GM12878 (cell line): ENCODE results near the gene TUBA8. TPM values are rescaled to one million over a fixed set of nuclear protein-coding genes. Genes with fewer than 3 reads are reported as not detected.

Experiments
- ATAC-seq: fragments of 200-7000 bp; cut with Tn5 transposase; 3 replicates; pipeline ENCODE4 v1.9.1; 2020; ENCODE audit warnings: mild to moderate bottlenecking, moderate library complexity
- BruUV-seq: library from RNA; stranded (reverse); fragments of 400-500 nt; replicated peaks from 2 replicates; lab custom pipeline; 2021; lab: Mats Ljungman, UMichigan
- CTCF ChIA-PET: fragments of 300-600 bp; sonication (Branson Sonifier 250); formaldehyde crosslinking; extraction: SDS; loops from one replicate; lab custom pipeline; 2021; ENCODE audit warnings: inconsistent platforms; lab: Yijun Ruan, JAX
- POLR2A ChIA-PET: fragments of 350-600 bp; formaldehyde crosslinking; extraction: SDS; loops from one replicate; lab custom pipeline; 2021; ENCODE audit warnings: inconsistent platforms; lab: Charles Lee
- RAD21 ChIA-PET: fragments of 300-600 bp; sonication (Branson Sonifier 250); formaldehyde crosslinking; loops from one replicate; lab custom pipeline; 2023; ENCODE audit warnings: antibody characterized with exemption; ENCODE audit not compliant: unreplicated experiment; lab: Charles Lee
- SMC1A ChIA-PET: fragments of 300-600 bp; sonication (Branson Sonifier 250); formaldehyde crosslinking; loops from one replicate; lab custom pipeline; 2023; ENCODE audit not compliant: unreplicated experiment, uncharacterized antibody; lab: Charles Lee
- DNase-seq: peaks from one replicate; pipeline ENCODE4 v3.0.0-alpha.2; 2011; ENCODE audit warnings: low read depth, low spot score
- FAIRE-seq: peaks from 3 replicates; lab custom pipeline; 2011; peaks lifted over from hg19 to GRCh38; lab: Jason Lieb, UNC
- H2AFZ ChIP-seq: 2 replicates; pipeline ENCODE4 v1.6.0; 2011; ENCODE audit warnings: low read depth, low read length, control low read depth; ENCODE audit not compliant: control insufficient read depth
- H3K27ac ChIP-seq: 2 replicates; pipeline ENCODE4 v1.5.1; 2011; ENCODE audit warnings: control low read depth; ENCODE audit not compliant: control insufficient read depth, insufficient read depth
- H3K27me3 ChIP-seq, 2 experiments: replicated peaks in 1 of 2; 2 replicates each; pipeline versions ENCODE4 v1.6.0 to v1.6.1; 2011; ENCODE audit warnings: low read length in 1 of 2; ENCODE audit not compliant: control insufficient read depth in 2 of 2, insufficient read depth in 2 of 2
- H3K36me3 ChIP-seq, 2 experiments: 2 replicates each; pipeline ENCODE4 v1.5.1; 2011; ENCODE audit warnings: low read length in 1 of 2; ENCODE audit not compliant: control insufficient read depth in 2 of 2, insufficient read depth in 2 of 2
- H3K4me1 ChIP-seq: 2 replicates; pipeline ENCODE4 v1.6.1; 2011; ENCODE audit warnings: mild to moderate bottlenecking, low read length, moderate library complexity, mixed read lengths; ENCODE audit not compliant: control insufficient read depth, insufficient read depth
- H3K4me2 ChIP-seq: 2 replicates; pipeline ENCODE4 v1.6.0; 2011; ENCODE audit warnings: control low read depth; ENCODE audit not compliant: control insufficient read depth, insufficient read depth
- H3K4me3 ChIP-seq: fragments of 200-600 bp; sonication (generic); 2 replicates; pipeline ENCODE4 v1.5.1; 2016
- H3K79me2 ChIP-seq: 2 replicates; pipeline ENCODE4 v1.6.0; 2011; ENCODE audit warnings: low read length; ENCODE audit not compliant: control insufficient read depth, insufficient read depth
- H3K9ac ChIP-seq: 2 replicates; pipeline ENCODE4 v1.8.0; 2011; ENCODE audit warnings: low read length, control low read depth, mixed read lengths; ENCODE audit not compliant: control insufficient read depth, insufficient read depth
- H3K9me3 ChIP-seq: replicated peaks from 3 replicates; pipeline ENCODE4 v1.5.1; 2011; ENCODE audit warnings: mild to moderate bottlenecking, low read length; ENCODE audit not compliant: control insufficient read depth, insufficient read depth
- H4K20me1 ChIP-seq: 2 replicates; pipeline ENCODE4 v1.6.0; 2011; ENCODE audit not compliant: control insufficient read depth, insufficient read depth
- CEBPB ChIP-seq, 2 experiments: fragments of 150-350 bp in 1 of 2; IDR thresholded peaks; 2 replicates each; pipeline ENCODE4 v1.6.1; 2012 to 2014; ENCODE audit warnings: low read depth in 2 of 2, low read length in 2 of 2, borderline replicate concordance in 1 of 2, inconsistent platforms in 1 of 2
- ETV6 ChIP-seq, 2 experiments: fragments of 450-650 bp in 1 of 2; IDR thresholded peaks in 1 of 2; conservative IDR thresholded peaks in 1 of 2; 2 replicates each; pipeline ENCODE4 v1.6.1; 2014; ENCODE audit warnings: antibody characterized with exemption in 1 of 2, borderline replicate concordance in 1 of 2, low read depth in 1 of 2, mild to moderate bottlenecking in 1 of 2, moderate library complexity in 1 of 2
- IKZF1 ChIP-seq: fragments of 450-650 bp; conservative IDR thresholded peaks from 2 replicates; pipeline ENCODE4 v1.6.1; 2017; ENCODE audit warnings: antibody characterized with exemption, mild to moderate bottlenecking
- MLLT1 ChIP-seq: fragments of 450-650 bp; IDR thresholded peaks from 2 replicates; pipeline ENCODE4 v1.6.1; 2016; ENCODE audit warnings: mild to moderate bottlenecking
- NRF1 ChIP-seq: conservative IDR thresholded peaks from 2 replicates; pipeline ENCODE4 v1.6.1; 2011; ENCODE audit warnings: mild to moderate bottlenecking, low read depth, low read length, improper control_type of control experiment
- PRDM15 ChIP-seq: fragments of 450-650 bp; formaldehyde crosslinking; IDR thresholded peaks from 2 replicates; pipeline ENCODE4 v1.4.0; 2020; ENCODE audit warnings: mild to moderate bottlenecking, moderate library complexity
- RBBP5 ChIP-seq: fragments of 200-600 bp; sonication (generic); conservative IDR thresholded peaks from 2 replicates; pipeline ENCODE4 v1.6.1; 2016
- SMAD1 ChIP-seq: fragments of 450-650 bp; IDR thresholded peaks from 2 replicates; pipeline ENCODE4 v1.6.1; 2018; ENCODE audit warnings: mild to moderate bottlenecking, low read depth; ENCODE audit not compliant: partially characterized antibody
- SRF ChIP-seq, 2 experiments: IDR thresholded peaks; 2 replicates each; pipeline ENCODE4 v1.6.1; 2011; ENCODE audit warnings: low read depth in 2 of 2, low read length in 2 of 2, mild to moderate bottlenecking in 1 of 2, moderate library complexity in 1 of 2
- STAT3 ChIP-seq: IDR thresholded peaks from 2 replicates; pipeline ENCODE4 v1.6.1; 2011; ENCODE audit warnings: low read depth, low read length, improper control_type of control experiment
- USF2 ChIP-seq: IDR thresholded peaks from 2 replicates; pipeline ENCODE4 v1.6.1; 2011; ENCODE audit warnings: low read depth, low read length, improper control_type of control experiment, borderline replicate concordance
- ZNF207 ChIP-seq: fragments of 450-650 bp; IDR thresholded peaks from 2 replicates; pipeline ENCODE4 v1.6.1; 2014; ENCODE audit warnings: antibody characterized with exemption, mild to moderate bottlenecking, borderline replicate concordance
- ZZZ3 ChIP-seq: IDR thresholded peaks from 2 replicates; pipeline ENCODE4 v1.6.1; 2011; ENCODE audit warnings: low read depth; ENCODE audit not compliant: control insufficient read depth, insufficient read length
- WGBS: methylation state at CpG from one replicate; pipeline ENCODE4 v1.1.6; 2016; ENCODE audit warnings: low lambda C conversion rate; ENCODE audit not compliant: insufficient replicate concordance, insufficient coverage; ENCODE audit errors: missing lambda C conversion rate; 5-methylcytosine and 5-hydroxymethylcytosine counted together
- in situ Hi-C: fragments of 300-500 bp; cut with MboI; formaldehyde crosslinking; loops from 9 replicates; pipeline ENCODE4 v1.14.3; 2018; ENCODE audit warnings: mixed read lengths
- intact Hi-C: fragments of 100-400 bp; cut with micrococcal nuclease; formaldehyde crosslinking; loops from one replicate; pipeline ENCODE4 v1.14.2; 2022; ENCODE audit not compliant: unreplicated experiment
- polyA plus RNA-seq, 11 experiments: library from polyadenylated mRNA; depleted of rRNA in 4 of 11; unstranded in 6 of 11; stranded (reverse) in 5 of 11; fragments of >200 nt; fragmentation: Nextera tagmentation in 4 of 11; fragmentation: Illumina TruSeq in 1 of 11; extraction: Ambion mirVana in 4 of 11; extraction: Trizol in 1 of 11; gene quantifications; 1 replicate in 1 of 11; 2 replicates in 10 of 11; pipeline versions ENCODE4 v1.2.1 to v1.2.3, GENCODE V29; 2011 to 2016; ENCODE audit warnings: inconsistent platforms in 2 of 11, missing spikeins in 2 of 11, low read depth in 1 of 11
- total RNA-seq, 4 experiments: library from RNA; depleted of rRNA in 3 of 4; stranded (reverse); fragments of >200 nt in 3 of 4; fragmentation: Illumina TruSeq in 1 of 4; extraction: Trizol in 1 of 4; gene quantifications; 2 replicates each; pipeline versions ENCODE4 v1.2.1 to v1.2.3, GENCODE V29; 2013 to 2021
- TF ChIP-seq, protein P1 (sequence below): fragments of 450-650 bp; IDR thresholded peaks from 2 replicates; pipeline ENCODE4 v1.6.1; 2014; ENCODE audit warnings: mild to moderate bottlenecking
- TF ChIP-seq, protein P2 (sequence below): IDR thresholded peaks from 2 replicates; pipeline ENCODE4 v1.6.1; 2012; ENCODE audit warnings: low read depth, low read length, improper control_type of control experiment

Gene TUBA8
- total and polyA plus RNA-seq, 10 of the 15 experiments (the other 5 are each of a cell fraction or from before 2014, with no cell fraction given), result 2.2 to 30.3 (median 21.0) TPM

DNA sequence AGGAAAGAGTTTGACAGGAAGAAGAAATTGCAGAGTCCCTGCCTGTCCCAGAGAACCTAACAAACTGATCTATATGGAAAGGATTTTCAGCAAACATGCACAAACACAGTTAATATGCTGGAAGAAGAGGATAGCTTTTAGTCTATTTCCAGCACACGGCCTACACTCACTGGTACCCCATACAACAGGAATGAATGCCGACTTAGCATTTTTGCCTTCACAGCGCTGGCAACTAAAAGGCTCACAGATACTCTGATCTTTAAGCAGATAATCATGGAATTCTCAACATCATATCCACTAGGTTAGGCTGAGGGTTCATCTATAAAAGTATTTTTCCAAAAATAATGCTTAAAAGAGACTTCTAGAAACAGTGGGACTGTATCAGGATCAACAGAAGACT is 9.8 kb upstream of the TUBA8 start:
- Histone ChIP-seq H3K36me3 (no peaks in the 10 kb centered on the region), H3K4me2 (no peak overlapping the region), H4K20me1 (no peaks in the 10 kb centered on the region), H3K79me2 (peaks cover 3% of the 10 kb centered on the region), H3K9me3 (peaks cover 14% of the 10 kb centered on the region), H3K4me1 (peaks cover 22% of the 10 kb centered on the region), H3K4me3 (no peak overlapping the region), H2AFZ (no peak overlapping the region), H3K27me3 (no peaks in the 10 kb centered on the region), H3K9ac (no peak overlapping the region), H3K27ac (no peak overlapping the region)
- ChIA-PET POLR2A (interaction anchor here (1.4 to 1.6 kb wide), 2 partner anchors 12 to 49 kb away, joined by 5 to 6 read pairs; partner anchors contain the start of gene USP18), RAD21 (interaction anchor here (1.4 to 1.5 kb wide), 2 partner anchors 23 to 300 kb away, joined by 3 to 7 read pairs; partner anchors contain the start of gene PEX26), CTCF (interaction anchor here (1.9 kb wide), 1 partner anchor 25 kb away, joined by 6 read pairs; no protein-coding TSS in a partner anchor), SMC1A (interaction anchor here (0.9 to 3.0 kb wide), 6 partner anchors 9 to 43 kb away, joined by 3 to 13 read pairs (median 5); no protein-coding TSS in a partner anchor)
- WGBS, result 97% methylated on average over 3 of the region's 3 CpGs
- intact Hi-C loops (loop anchor here (10.0 kb wide), 1 partner anchor 126 kb away; no protein-coding TSS in a partner anchor), in situ Hi-C loops (no loop called here)
- BruUV-seq, result no TSS peak
- ATAC-seq (no peak), DNase-seq (no peak), FAIRE-seq (no peak)
- TF ChIP-seq SRF (IDR thresholded peaks at IDR 0.05; ENCODE audit: low read depth in 2 of 2, low read length in 2 of 2), result no peak
- TF ChIP-seq, protein P1, sequence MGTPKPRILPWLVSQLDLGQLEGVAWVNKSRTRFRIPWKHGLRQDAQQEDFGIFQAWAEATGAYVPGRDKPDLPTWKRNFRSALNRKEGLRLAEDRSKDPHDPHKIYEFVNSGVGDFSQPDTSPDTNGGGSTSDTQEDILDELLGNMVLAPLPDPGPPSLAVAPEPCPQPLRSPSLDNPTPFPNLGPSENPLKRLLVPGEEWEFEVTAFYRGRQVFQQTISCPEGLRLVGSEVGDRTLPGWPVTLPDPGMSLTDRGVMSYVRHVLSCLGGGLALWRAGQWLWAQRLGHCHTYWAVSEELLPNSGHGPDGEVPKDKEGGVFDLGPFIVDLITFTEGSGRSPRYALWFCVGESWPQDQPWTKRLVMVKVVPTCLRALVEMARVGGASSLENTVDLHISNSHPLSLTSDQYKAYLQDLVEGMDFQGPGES, result no peak
- no peak for TF ChIP-seq IKZF1
- no peak for TF ChIP-seq PRDM15 (CRISPR knock-in tag)
- no peak for TF ChIP-seq STAT3
- TF ChIP-seq SMAD1, result no peak
- TF ChIP-seq, protein P2, sequence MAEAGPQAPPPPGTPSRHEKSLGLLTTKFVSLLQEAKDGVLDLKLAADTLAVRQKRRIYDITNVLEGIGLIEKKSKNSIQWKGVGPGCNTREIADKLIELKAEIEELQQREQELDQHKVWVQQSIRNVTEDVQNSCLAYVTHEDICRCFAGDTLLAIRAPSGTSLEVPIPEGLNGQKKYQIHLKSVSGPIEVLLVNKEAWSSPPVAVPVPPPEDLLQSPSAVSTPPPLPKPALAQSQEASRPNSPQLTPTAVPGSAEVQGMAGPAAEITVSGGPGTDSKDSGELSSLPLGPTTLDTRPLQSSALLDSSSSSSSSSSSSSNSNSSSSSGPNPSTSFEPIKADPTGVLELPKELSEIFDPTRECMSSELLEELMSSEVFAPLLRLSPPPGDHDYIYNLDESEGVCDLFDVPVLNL, result no peak
- TF ChIP-seq ZNF207, result no peak
- TF ChIP-seq ZZZ3, result no peak
- no peak for TF ChIP-seq RBBP5
- no peak for TF ChIP-seq CEBPB (IDR thresholded peaks at IDR 0.05; ENCODE audit: borderline replicate concordance in 1 of 2, low read depth in 2 of 2, low read length in 2 of 2)
- TF ChIP-seq USF2, result no peak
- TF ChIP-seq NRF1, result no peak
- TF ChIP-seq ETV6 (conservative IDR thresholded peaks at IDR 0.05 in 1 of 2, IDR thresholded peaks at IDR 0.05 in 1 of 2; ENCODE audit: borderline replicate concordance in 1 of 2, low read depth in 1 of 2), result no peak
- TF ChIP-seq MLLT1, result no peak
